Fibroblast of lung (primary cell): Measurements from ENCODE around the gene SLC25A23. TPM values are rescaled to one million over a fixed set of nuclear protein-coding genes. Genes with fewer than 3 reads are reported as not detected.

Experiments used
- DNase-seq, 2 donors: peaks; one replicate each; pipeline versions ENCODE4 v3.0.0 to v3.0.0-alpha.2; 2010; ENCODE audit warnings: low read depth in 2 of 2
- H2AFZ ChIP-seq: 2 replicates; pipeline ENCODE4 v1.5.1; 2012; ENCODE audit warnings: low read length, control low read depth, inconsistent platforms
- H3K27ac ChIP-seq: 2 replicates; pipeline ENCODE4 v1.5.1; 2011; ENCODE audit warnings: low read length, control low read depth; ENCODE audit not compliant: insufficient read depth
- H3K27me3 ChIP-seq: 2 replicates; pipeline ENCODE4 v1.5.1; 2011; ENCODE audit warnings: mild to moderate bottlenecking, low read length; ENCODE audit not compliant: control insufficient read depth, insufficient read depth
- H3K36me3 ChIP-seq: 2 replicates; pipeline ENCODE4 v1.5.1; 2011; ENCODE audit warnings: low read length; ENCODE audit not compliant: control insufficient read depth, insufficient read depth
- H3K4me1 ChIP-seq: 2 replicates; pipeline ENCODE4 v1.5.1; 2011; ENCODE audit warnings: low read length; ENCODE audit not compliant: control insufficient read depth, insufficient read depth; ENCODE audit errors: extremely low read depth
- H3K4me2 ChIP-seq: 2 replicates; pipeline ENCODE4 v1.5.1; 2011; ENCODE audit warnings: low read length, control low read depth; ENCODE audit not compliant: insufficient read depth; ENCODE audit errors: extremely low read depth
- H3K4me3 ChIP-seq, 4 experiments: fragments of 200-600 bp in 1 of 4; sonication (generic) in 1 of 4; replicated peaks in 1 of 4; 2 replicates each; pipeline ENCODE4 v1.5.1; 2011 to 2016; ENCODE audit warnings: low read length in 4 of 4, low read depth in 3 of 4, mild to moderate bottlenecking in 3 of 4, control low read depth in 2 of 4, inconsistent platforms in 1 of 4, mixed read lengths in 1 of 4; ENCODE audit not compliant: insufficient read depth in 1 of 4; ENCODE audit errors: control extremely low read depth in 1 of 4
- H3K79me2 ChIP-seq: 2 replicates; pipeline ENCODE4 v1.5.1; 2012; ENCODE audit warnings: mild to moderate bottlenecking, low read length, inconsistent platforms; ENCODE audit not compliant: control insufficient read depth, insufficient read depth
- H3K9ac ChIP-seq: 2 replicates; pipeline ENCODE4 v1.5.1; 2011; ENCODE audit warnings: mild to moderate bottlenecking, low read length, control low read depth; ENCODE audit not compliant: insufficient read depth
- H3K9me3 ChIP-seq: 2 replicates; pipeline ENCODE4 v1.5.1; 2012; ENCODE audit warnings: low read depth, low read length; ENCODE audit not compliant: control insufficient read depth, insufficient read depth
- H4K20me1 ChIP-seq: 2 replicates; pipeline ENCODE4 v1.5.1; 2011; ENCODE audit warnings: low read length; ENCODE audit not compliant: control insufficient read depth, insufficient read depth; ENCODE audit errors: extremely low read depth
- CTCF ChIP-seq, 2 donors: IDR thresholded peaks in 1 of 2; conservative IDR thresholded peaks in 1 of 2; 1 replicate in 1 of 2; 2 replicates in 1 of 2; pipeline ENCODE4 v1.5.1; 2011 to 2012; ENCODE audit warnings: low read length in 2 of 2, control low read depth in 1 of 2, inconsistent platforms in 1 of 2, low read depth in 1 of 2, mild to moderate bottlenecking in 1 of 2
- EZH2 ChIP-seq: IDR thresholded peaks from 2 replicates; pipeline ENCODE4 v1.5.1; 2012; ENCODE audit warnings: low read length, control low read depth, mild to moderate bottlenecking; ENCODE audit errors: missing control alignments
- polyA plus RNA-seq, 2 donors: library from polyadenylated mRNA; depleted of rRNA in 1 of 2; stranded (reverse) in 1 of 2; unstranded in 1 of 2; fragments of >200 nt; gene quantifications; 2 replicates each; pipeline ENCODE4 v1.2.1, GENCODE V29; 2011 to 2012; ENCODE audit warnings: missing spikeins in 1 of 2
- total RNA-seq: library from RNA; depleted of rRNA; stranded (reverse); fragments of >200 nt; gene quantifications from 2 replicates; pipeline ENCODE4 v1.2.1, GENCODE V29; 2014

SLC25A23 gene
- total and polyA plus RNA-seq, 2 donors (not counting 1 experiment from before 2014, with no cell fraction given) = 7.9 to 33.9 TPM

DNA sequence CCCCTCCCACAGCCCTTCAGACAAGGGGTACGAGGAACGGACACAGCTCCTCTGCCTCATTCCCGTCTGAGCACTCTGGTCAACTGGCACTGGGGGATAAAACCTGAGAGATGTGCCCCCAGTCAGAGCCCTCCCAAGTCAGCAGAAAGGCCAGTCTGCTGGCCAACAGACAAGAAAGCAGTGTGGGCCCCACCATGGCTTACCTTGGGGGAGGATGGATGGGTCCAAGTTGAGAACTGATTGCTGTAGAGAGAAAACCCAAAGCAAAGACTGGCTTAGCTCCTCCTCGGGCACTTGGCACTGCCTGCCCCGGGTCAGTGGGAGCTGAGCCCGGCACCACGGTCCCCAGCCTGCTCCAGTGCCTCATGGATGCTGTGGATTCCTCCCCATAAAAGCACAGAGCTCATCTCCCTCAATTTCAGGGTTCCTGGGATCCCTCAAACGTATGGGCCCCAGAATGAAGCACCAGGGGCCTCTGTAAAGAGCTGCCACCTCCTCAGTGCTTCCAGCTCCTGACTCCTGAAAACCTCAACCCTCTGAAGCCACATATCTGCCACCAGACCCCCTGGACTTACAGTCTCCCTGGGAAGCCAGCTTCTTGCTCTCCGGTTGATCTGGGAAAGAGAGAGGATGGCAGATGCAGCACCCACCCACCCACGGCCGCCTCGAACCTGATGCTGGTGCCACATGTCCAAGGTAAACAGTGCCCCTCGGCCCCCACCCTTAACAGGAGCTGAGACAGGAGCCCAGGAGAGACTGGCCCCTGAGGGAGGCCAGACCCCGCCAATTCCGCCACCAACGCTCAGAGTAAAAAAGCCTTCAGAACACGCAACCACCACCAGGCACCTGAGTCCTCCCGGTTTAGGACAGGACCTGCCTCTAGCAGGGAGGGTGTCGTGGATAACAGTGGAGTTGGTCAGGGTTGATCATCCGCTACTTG is 38.2 kb downstream of the SLC25A23 start:
- peaks cover 6% of the 10 kb centered on the region for H4K20me1 ChIP-seq
- peak overlapping the region; percentile 33 for H3K4me2 ChIP-seq
- peaks cover 55% of the 10 kb centered on the region for H3K79me2 ChIP-seq
- no peak for DNase-seq
- H3K27me3 ChIP-seq = no peaks in the 10 kb centered on the region
- peak overlapping the region in 1 of 4 experiments; percentile 4 for H3K4me3 ChIP-seq
- H3K27ac ChIP-seq = no peak overlapping the region
- no peak overlapping the region for H3K9ac ChIP-seq
- peaks cover 35% of the 10 kb centered on the region for H3K36me3 ChIP-seq
- peaks cover 4% of the 10 kb centered on the region for H3K4me1 ChIP-seq
- H3K9me3 ChIP-seq = no peaks in the 10 kb centered on the region
- no peak overlapping the region for H2AFZ ChIP-seq
- TF ChIP-seq CTCF (conservative IDR thresholded peaks at IDR 0.05 in 1 of 2, IDR thresholded peaks at IDR 0.05 in 1 of 2; ENCODE audit: low read depth in 1 of 2, low read length in 2 of 2) (no peak), EZH2 (no peak)

GRCh38 chr19:6418562-6418932 is 41.0 kb downstream of the SLC25A23 start:
- Histone ChIP-seq H3K27me3 (no peaks in the 10 kb centered on the region), H4K20me1 (peaks cover 6% of the 10 kb centered on the region), H3K9ac (no peak overlapping the region), H3K36me3 (peaks cover 52% of the 10 kb centered on the region), H3K27ac (no peak overlapping the region), H3K79me2 (peaks cover 49% of the 10 kb centered on the region), H3K4me1 (peaks cover 4% of the 10 kb centered on the region), H2AFZ (no peak overlapping the region), H3K9me3 (no peaks in the 10 kb centered on the region), H3K4me3 (no peak overlapping the region), H3K4me2 (no peak overlapping the region)
- no peak for TF ChIP-seq CTCF (conservative IDR thresholded peaks at IDR 0.05 in 1 of 2, IDR thresholded peaks at IDR 0.05 in 1 of 2; ENCODE audit: low read depth in 1 of 2, low read length in 2 of 2)
- TF ChIP-seq EZH2 = no peak
- no peak for DNase-seq

GRCh38 chr19:6417713-6418561 is 41.7 kb downstream of the SLC25A23 start:
- Histone ChIP-seq H3K9me3 (no peaks in the 10 kb centered on the region), H3K4me3 (no peak overlapping the region), H3K27me3 (no peaks in the 10 kb centered on the region), H3K4me2 (no peak overlapping the region), H2AFZ (no peak overlapping the region), H3K4me1 (peaks cover 4% of the 10 kb centered on the region), H3K36me3 (peaks cover 52% of the 10 kb centered on the region), H3K27ac (no peak overlapping the region), H3K79me2 (peaks cover 43% of the 10 kb centered on the region), H4K20me1 (peaks cover 6% of the 10 kb centered on the region), H3K9ac (no peak overlapping the region)
- peak; percentile 13 to 29 for DNase-seq
- TF ChIP-seq CTCF (conservative IDR thresholded peaks at IDR 0.05 in 1 of 2, IDR thresholded peaks at IDR 0.05 in 1 of 2; ENCODE audit: low read depth in 1 of 2, low read length in 2 of 2) = peak; percentile 32 to 45
- no peak for TF ChIP-seq EZH2
